ENCODE measurements around the gene SAPCD2.

Gene SAPCD2

DNA sequence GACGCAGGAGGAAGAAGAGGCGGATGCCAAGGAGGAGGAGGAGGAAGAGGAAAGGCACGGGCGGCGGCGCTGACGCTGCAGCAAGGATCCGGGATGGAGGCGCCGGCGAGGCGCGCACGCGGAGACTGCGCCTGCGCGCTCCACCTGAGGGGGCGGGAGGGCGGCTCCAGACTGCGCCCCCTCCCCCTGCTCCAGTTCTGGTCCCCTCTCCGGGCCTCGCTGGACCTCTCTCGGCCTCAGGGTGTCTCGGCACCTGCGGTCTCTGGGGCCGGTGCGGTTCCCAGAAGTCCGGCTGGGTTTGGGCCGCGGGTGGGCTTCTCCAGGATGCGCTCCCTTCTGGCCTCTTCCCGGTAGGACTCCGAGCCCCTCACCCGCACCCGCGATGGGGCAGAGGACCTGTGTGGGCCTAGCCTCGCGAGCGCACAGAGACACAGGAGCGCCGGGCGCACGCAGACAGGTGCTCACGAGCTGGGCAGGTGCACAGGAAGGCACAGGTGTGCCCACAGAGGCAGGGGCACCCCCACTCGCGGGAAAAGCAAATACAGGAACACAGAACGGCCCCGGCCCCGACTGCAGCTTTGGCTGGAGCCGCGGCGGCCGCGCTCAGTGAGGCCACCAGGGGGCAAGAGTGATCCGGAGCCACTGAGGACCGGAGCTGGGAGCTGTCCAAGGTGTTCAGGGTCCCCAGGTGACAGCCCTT lies 24.1 kb downstream of the SAPCD2 start, which contains the start of gene NPDC1:
Gene NPDC1, minus strand, starts transcription at position 90 of the 700 bp plus-strand sequence. CDS start 188 bp downstream, outside the sequence.
- DNase-seq (ENCODE audit: low spot score) = no peak
- Histone ChIP-seq H3K4me3 (peak within 1 kb of the TSS; percentile 81), H3K27ac (peak within 1 kb of the TSS in 1 of 2 donors; percentile 78)
- TF ChIP-seq, protein P1, sequence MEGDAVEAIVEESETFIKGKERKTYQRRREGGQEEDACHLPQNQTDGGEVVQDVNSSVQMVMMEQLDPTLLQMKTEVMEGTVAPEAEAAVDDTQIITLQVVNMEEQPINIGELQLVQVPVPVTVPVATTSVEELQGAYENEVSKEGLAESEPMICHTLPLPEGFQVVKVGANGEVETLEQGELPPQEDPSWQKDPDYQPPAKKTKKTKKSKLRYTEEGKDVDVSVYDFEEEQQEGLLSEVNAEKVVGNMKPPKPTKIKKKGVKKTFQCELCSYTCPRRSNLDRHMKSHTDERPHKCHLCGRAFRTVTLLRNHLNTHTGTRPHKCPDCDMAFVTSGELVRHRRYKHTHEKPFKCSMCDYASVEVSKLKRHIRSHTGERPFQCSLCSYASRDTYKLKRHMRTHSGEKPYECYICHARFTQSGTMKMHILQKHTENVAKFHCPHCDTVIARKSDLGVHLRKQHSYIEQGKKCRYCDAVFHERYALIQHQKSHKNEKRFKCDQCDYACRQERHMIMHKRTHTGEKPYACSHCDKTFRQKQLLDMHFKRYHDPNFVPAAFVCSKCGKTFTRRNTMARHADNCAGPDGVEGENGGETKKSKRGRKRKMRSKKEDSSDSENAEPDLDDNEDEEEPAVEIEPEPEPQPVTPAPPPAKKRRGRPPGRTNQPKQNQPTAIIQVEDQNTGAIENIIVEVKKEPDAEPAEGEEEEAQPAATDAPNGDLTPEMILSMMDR (IDR thresholded peaks at IDR 0.05) = peak; percentile 79

DNA sequence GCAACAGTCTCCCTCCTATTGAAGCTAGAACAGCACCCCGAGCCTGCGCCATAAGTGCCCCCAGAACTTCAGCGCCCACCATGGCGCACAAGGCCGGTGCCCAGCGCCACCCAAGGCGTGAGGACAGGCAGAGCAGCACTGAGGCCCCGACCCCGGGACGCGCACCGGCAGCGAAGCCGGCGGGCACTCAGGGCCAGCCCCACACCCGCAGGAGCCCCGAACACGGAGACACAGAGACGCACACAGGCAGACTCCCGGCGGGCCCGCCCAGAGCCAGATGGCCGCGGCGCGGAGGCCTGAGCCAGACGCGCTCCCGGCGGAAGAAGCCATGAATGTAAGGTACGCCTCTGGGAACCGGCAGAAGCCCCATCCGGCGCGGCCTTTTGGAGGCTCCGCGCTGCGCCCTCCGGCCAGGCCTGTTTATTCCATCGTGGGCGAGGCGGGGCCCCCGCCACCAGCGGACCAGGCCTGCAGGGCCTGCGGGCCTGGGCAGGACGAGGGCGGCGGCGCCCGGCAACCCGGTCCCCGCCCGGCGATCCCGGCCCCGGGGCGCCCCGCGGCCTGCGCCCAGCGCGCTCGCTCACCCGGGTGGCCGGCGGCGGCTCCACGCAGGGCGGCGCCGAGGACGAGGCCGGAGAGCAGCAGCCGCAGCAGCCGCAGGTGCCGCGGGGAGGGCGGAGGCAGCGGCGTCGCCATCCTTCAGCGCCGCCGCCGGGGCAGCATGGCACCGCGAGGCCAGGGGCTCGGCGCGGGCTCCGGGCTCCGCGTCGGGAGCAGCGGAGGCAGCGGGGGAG lies 24.9 kb downstream of the SAPCD2 start:
- Histone ChIP-seq H3K4me3 (peak overlapping the region; percentile 81), H3K27ac (peak overlapping the region in 1 of 2 donors; percentile 78)
- TF ChIP-seq, protein P1 (IDR thresholded peaks at IDR 0.05) = no peak
- no peak for DNase-seq (ENCODE audit: low spot score)

DNA sequence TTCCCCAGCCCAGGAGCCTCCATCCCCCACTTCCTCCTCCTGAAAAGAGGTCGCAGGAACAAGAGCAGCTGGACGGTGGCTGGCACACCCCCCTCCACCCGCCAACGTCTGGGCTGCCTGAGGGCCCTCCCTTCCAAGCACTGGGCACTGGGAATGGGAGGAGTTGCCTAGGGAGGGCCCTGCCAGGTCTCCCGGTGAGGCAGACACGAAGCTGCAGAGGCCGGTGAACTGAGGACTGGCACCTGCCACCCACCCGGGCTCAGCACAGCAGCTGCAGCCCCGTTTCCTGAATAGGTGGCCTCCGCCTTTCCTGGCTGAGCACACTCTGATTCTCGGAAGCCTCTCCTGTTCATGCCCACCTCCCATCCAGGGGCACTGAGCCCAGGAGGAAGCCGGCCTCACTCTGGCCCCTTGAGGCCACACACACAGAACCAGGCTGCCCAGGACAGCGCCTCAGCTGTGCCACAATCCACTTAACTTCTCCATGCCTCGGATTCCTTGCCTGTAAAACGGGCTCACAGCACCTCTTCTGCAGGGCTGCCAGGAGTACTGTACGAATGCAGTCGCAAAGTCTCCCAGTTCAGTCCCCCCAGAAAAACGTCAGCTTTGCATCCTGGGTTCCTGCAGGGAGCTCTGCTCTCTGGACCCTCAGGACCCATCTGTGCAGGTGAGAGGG lies 25.7 kb downstream of the SAPCD2 start:
- H3K4me3 ChIP-seq = peak overlapping the region; percentile 81
- DNase-seq (ENCODE audit: low spot score) = no peak
- H3K27ac ChIP-seq = peak overlapping the region; percentile 9 to 78
- TF ChIP-seq, protein P1 (IDR thresholded peaks at IDR 0.05) = no peak

DNA sequence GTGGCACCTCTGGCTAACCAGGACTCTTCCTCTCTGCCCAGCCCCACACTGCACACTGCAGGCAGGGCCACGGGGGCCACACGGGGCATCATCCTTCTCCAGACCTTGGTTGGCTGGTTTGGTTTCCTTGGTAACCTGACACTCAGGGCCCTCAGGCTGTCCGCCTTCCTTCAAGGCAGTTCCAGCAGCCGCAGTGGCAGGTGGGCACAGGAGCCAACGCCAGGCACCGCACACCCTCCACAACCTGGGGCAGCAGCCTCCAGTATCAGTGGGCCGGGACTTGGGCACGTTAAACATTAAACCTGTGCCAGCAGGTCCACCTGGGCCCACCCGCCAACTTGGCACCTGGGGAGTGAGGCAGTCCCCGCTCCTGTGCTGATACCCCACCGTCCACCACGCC lies 26.3 kb downstream of the SAPCD2 start:
- DNase-seq (ENCODE audit: low spot score) = no peak
- TF ChIP-seq, protein P1 (IDR thresholded peaks at IDR 0.05) = no peak
- peak overlapping the region; percentile 81 for H3K4me3 ChIP-seq
- H3K27ac ChIP-seq = peak overlapping the region; percentile 9 to 78

DNA sequence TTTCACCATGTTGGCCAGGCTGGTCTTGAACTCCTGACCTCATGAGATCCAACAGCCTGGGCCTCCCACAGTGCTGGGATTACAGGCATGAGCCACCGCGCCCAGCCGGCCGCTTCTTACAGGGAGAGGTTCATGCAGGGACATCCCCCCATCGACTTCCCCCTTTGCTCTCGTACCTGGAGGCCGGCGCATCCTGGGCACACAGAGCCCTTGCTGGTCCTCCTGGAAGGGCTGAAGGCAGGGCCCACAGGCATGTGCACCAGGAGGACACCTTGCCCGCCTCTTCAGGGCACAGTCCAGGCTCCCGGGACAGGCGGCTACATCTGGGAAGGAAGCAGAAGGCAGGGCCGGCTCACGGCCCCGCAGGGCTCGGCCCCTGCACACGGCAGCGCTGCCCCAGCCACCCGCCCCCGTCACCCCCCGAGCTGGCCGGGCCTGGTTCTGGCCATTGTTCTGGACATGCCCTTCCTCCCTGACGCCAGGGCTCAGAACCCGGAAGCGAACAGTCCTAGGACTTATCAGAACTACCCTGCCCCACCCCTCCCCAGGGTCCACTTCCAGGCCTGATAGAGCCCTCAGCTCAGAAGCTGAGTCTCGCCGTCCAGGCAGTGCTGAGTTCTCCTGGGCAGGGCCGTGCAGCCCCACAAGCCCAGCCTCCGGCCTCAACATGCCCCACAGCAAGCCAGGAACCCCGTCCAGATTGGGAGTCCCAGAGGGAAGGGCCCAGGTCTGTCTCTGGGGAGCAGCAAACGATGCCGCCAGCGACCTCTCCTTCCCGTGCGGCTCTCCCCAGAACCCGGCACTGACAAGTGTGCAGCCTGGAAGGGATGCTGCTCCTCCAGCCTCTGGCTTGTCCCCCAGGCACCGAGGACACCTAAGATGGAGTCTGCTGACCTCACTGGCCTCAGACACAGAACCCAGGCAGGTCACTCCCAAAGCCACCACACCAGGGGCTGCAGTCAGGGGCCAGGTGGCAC lies 27.3 kb downstream of the SAPCD2 start:
- Histone ChIP-seq H3K4me3 (peak overlapping the region; percentile 81), H3K27ac (peak overlapping the region in 1 of 2 donors; percentile 78)
- TF ChIP-seq, protein P1 (IDR thresholded peaks at IDR 0.05) = no peak
- DNase-seq (ENCODE audit: low spot score) = no peak

DNA sequence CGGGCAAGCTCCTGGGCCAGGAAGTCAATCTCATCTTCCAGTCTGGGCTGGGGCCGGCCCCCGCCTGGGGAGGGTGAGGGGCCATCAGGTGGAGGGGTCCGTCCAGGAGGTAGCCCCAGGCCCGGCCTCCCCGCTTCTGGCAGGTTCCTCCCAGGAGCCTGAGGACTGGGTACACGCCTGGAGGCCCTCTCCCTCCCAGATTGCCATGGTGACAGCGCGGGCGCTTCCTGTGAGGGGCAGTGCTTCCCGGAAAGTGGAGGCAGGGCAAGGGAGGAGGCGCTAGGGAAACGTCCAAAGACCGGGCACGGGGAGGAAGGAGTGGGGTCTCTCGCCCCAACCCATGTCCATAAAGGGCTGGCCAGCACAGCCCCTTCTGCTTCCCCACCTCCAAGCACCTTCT lies 29.2 kb downstream of the SAPCD2 start:
- TF ChIP-seq, protein P1 (IDR thresholded peaks at IDR 0.05) = no peak
- Histone ChIP-seq H3K4me3 (no peak overlapping the region), H3K27ac (peak overlapping the region in 1 of 2 donors; percentile 36)
- no peak for DNase-seq (ENCODE audit: low spot score)
